ENCODE measurements around the gene SORL1.

DNA sequence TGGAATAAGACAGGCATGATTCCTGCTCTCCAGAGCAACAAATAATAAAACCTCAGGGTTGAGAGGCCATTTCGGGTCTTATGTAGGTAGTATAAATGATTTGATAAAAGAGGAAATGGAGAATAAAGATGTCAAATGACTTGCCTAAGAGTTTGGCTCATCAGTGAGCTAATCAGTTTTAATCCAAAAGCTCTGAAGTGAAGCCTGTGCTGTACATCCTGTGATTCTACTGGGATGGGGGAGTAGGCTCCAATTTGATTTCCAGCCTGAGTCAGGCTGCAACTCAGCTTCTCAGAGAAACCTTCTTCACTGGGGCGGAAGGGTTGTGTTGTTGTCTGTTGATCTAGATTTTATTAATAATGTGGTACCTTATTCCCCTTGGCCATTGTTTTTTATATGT, 192.9 kb downstream of the SORL1 start:
- TF ChIP-seq CTCF (IDR thresholded peaks at IDR 0.05; ENCODE audit: control extremely low read depth in 1 of 3, insufficient read depth in 1 of 3, low read depth in 1 of 3, low read length in 3 of 3) = no peak
- TF ChIP-seq CHD2 (IDR thresholded peaks at IDR 0.05; ENCODE audit: low read length) = no peak
- no peak for TF ChIP-seq POLR2AphosphoS5 (IDR thresholded peaks at IDR 0.05; ENCODE audit: low read depth, low read length)
- TF ChIP-seq NRF1 (IDR thresholded peaks at IDR 0.05; ENCODE audit: low read depth, low read length) = no peak
- TF ChIP-seq POLR2A (IDR thresholded peaks at IDR 0.05; ENCODE audit: control extremely low read depth in 1 of 2, low read depth in 2 of 2, low read length in 2 of 2) = no peak
- TF ChIP-seq SP1 (IDR thresholded peaks at IDR 0.05; ENCODE audit: low read depth, low read length) = no peak
- no peak for TF ChIP-seq EZH2 (IDR thresholded peaks at IDR 0.05; ENCODE audit: low read depth, low read length, severe bottlenecking)
- no peak for TF ChIP-seq JUND (IDR thresholded peaks at IDR 0.05; ENCODE audit: low read length)
- TF ChIP-seq BRCA1 (IDR thresholded peaks at IDR 0.05; ENCODE audit: low read depth, low read length) = no peak
- no peak for TF ChIP-seq CREB1 (IDR thresholded peaks at IDR 0.05)
- TF ChIP-seq SIX5 (IDR thresholded peaks at IDR 0.05; ENCODE audit: low read depth, low read length) = no peak

Measured in H1 (cell line).